NCI-H1105 treated with DMSO at 0.1 percent for 48 hours (cell line): ENCODE measurements around the gene CCSER2.
A peak's percentile ranks its signal among the peaks of the same experiment; 100 is the strongest.
"Not testable (repeated sequence)": the region's sequence is repeated elsewhere in the genome, so short reads cannot be mapped to it uniquely, and the experiment has no call there.

ENCODE experiments used
- DNase-seq: peaks from one replicate; lab custom pipeline; 2025; lab: John Stamatoyannopoulos, UW

The CCSER2 gene

DNA sequence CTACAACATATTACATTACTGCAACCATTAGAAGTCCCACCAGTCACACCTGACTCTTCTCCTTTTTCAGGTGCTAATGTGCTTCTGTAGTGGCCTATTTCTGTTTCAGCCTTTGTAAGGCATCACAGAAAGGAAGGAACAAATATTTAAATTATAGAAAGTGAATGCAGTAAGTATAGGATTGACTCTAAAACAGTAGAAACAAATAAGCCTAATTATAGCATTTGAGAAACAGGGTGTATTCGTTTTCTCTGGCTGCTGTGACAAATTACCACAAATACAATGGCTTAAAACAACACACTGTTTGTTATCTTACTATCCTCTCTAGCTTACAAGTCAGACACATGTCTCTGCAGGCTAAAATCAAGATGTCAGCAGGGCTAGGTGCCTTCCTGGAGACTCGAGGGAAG lies 69.4 kb downstream of the CCSER2 start:
- DNase-seq, result no peak

DNA sequence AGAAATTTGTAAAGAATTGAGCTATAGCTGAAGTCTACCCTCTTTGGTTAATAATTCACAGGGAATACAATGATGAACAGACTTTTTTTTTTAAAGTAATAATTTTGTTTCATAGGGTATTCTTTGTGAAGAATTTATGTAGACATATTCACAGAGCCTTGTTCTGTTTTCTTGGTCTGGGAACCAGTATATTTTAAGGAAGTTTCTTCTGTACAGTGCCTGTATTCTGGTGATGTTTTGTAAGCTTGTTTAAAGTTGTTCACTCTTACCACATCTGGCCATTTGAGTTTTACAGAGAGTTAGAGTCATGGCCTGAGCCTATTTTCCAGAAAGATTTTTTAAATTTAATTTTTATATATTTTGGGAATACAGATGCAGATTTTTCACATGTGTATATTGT lies 70.3 kb downstream of the CCSER2 start:
- DNase-seq, result no peak

DNA sequence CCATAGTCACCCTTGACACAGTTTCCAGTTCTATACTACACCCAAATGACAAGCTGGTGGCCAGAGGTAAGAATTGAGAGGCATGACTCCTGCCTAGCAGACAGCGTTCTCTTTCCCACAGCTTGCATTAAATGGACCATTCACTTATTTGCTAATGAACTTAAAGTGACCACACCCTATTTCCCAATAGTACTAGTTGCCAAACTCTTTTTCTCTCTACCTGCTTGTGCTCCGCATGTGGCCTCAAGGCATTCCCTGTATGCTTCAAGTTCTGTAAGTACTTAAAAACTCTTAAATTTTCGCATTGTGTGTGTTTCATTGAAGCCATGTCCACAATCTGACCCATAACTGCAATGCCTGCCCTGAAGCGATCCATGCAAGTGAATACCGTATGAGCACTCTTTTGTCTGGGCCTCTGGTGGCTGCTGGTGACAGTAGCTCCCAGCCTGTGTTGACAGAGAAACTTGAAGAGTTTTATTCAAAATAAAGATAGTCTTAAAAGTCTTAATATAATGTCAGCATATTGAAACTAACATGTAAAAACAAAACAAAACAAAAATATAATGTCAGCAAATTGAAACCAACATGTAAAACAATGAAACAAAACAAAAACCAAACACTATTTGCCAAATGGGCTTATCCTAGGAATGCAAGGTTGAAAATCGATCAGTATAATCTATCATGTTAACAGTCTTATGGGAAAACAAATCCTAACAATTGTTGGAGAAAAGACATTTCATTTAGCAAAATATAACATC lies 73.6 kb downstream of the CCSER2 start:
- no peak for DNase-seq

DNA sequence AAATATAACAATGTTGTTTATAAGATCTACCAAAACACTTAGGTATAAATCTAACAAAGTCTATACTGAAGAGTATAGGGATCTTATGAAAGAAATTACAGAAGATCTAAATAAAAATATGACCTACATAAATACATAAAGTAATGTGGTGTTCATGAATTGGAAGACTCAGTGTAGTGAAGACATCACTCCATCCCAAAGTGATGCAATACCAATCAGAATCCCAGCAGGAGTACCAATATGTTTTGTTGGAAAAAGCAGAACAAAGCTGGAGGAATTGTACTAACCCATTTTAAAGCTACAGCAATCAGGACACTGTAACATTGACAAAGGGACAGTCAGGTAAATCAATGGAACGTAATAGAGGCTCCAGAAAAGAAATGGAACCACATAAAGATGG lies 76.4 kb downstream of the CCSER2 start:
- DNase-seq, result no peak

DNA sequence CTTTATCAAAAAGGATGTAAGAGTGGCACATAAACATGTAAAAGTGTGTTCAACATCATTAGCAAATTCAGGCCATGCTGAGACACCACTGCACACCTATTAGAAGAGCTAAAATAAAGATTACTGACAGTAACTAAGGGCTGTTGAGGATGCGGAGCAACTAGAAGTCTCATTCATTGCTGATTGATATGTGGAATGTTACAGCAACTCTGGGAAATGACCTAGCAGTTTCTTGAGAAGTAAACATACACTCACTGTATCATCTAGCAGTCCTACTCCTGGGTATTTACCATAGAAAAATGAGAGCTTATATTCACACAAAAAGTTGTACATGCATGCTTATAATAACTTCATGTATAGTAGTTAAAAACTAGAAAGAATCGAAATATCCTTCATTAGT lies 77.3 kb downstream of the CCSER2 start:
- no peak for DNase-seq

DNA sequence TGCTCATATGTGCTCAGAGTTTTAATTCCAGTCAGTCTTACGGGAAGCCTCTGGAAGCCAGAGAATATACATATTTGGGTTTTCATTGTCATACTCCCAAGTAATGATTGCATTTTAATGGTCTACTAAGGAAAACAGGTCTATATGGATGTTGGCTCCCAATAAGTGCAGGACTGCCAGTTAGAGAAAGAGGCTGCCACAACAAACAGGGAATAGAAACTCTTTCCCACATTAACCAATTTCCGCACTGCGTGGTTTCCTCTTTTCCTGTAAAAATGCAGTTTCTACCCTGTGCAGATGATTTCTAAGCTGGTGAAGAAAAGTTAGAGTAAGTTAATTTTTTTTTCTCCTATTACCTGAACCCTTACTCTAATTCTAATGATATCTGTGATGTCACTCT lies 78.2 kb downstream of the CCSER2 start:
- no peak for DNase-seq

DNA sequence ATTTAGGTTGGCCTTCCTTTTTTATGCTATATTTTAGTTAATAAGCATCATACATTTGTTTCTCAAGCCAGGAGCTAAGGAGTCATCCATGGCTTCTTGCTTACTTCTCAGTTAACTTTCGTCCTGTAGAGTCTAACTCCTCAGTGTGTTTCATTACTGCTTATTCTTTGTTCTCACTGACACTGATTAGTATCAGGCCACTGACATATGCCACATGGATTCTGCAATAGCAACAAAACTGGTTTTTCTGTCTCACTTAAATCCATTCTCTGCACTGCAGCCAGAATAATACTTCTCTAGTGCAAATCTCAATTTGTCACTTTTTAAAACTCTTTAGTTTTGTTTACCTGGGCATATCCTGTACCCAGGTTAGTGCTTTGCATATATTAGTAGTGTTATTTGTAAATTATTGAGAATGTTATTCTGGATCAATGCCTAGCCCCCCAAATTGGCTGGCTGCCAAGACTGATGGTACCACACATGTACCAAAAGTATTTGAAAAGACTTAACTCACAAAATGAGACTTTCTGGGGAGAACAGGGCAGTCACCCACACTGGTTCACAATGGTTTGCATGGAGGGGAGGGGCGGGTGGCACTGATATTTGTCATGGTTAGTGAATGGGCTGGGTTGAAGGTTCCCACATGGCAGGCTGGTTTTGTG lies 79.1 kb downstream of the CCSER2 start:
- DNase-seq, result no peak

DNA sequence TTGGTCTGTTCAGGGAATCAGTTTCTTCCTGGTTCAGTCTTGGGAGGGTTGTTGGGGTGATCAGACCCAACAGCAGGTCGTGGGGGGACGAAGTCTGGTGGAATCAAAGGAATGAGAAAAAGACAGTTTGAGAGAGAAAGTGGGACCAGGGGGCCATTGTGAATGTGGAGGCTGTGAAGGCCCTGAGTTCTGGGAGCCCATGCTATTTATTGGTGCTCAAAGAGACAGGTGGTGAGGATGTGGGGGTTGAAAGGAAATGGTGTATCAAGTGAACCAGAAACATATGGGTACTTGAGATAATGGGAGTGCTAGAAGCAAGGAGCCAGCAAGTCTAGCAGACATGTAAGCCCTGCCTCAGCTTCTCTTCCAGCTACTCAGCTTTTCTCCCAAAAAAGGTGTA lies 84.1 kb downstream of the CCSER2 start:
- DNase-seq, result no peak

DNA sequence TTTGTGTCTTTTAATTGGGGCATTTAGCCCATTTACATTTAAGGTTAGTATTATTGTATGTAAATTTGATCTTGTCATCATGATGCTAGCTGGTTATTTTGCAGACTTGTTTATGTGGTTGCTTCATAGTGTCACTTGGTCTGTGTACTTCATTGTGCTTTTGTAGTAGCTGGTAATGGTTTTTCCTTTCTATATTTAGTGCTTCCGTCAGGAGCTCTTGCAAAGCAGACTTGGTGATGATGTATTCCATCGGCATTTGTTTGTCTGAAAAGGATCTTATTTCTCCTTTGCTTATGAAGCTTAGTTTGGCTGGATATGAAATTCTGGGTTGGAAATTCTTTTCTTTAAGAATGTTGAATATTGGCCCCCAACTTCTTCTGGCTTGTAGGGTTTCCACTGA lies 85.7 kb downstream of the CCSER2 start:
- DNase-seq, result not testable (repeated sequence)

DNA sequence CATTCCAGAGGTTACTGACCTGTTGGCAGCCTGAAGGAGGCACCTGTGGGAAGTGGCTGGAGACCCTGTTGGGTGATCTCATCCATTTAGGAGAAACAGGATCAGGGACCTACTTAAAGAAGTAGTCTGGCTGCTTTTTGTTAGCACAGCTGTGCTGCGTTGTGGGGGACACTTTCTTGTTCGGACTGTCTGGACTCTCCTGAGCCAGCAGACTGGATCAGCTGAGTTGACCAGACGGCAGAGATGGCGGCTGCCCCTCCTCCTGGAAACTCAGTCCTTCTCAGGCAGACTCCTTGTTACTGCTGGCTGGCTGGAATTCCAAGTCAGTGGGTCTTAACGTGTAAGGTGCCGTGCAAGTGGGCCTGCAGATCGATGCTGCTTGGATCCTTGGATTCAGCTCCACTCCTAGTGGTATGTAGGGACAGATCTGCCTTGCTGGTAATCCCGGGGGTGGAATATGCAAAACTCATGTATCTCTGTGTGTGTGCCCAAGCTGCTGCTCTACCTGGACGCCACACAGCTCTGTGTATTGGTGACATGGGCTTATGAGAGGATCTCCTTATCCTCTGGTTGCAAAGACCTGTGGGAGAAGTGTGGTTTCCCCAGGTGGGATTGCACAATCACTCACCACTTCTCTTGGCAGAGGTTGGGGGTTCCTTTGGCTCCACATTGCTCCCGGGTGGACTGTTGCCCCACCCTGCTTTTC lies 87.3 kb downstream of the CCSER2 start:
- no peak for DNase-seq

DNA sequence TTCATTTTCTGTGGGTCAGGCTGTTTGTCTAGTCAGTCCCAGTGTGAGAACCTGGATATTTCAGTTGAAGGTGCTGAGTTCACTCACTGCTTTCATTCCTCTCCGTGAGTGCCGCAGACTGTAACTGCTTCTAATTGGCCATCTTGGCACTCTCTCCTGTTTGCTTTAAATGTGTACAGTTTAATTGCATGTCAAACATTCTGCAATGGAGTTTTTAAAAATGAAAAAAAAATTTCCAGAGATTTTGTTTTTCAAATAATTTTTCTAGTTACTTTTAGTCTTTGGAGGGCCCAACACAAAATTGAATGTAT lies 87.8 kb downstream of the CCSER2 start:
- DNase-seq, result no peak

DNA sequence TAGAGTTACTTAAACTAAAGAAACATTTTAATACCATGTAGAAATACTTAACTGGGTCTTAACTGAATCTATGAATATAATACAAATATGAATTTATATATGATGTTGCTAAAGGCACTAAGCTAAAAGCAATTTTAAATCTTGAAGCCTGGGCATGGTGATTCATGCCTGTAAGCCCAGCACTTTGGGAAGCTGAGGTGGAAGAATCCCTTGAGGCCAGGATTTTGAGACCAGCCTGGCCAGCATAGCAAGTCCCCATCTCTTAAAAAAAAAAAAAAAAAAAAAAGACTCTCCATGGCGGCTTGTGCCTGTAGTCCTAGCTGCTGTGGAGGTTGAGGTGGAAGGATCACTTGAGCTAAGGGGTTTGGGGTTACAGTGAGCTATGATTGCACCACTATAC lies 95.3 kb downstream of the CCSER2 start:
- DNase-seq, result no peak

DNA sequence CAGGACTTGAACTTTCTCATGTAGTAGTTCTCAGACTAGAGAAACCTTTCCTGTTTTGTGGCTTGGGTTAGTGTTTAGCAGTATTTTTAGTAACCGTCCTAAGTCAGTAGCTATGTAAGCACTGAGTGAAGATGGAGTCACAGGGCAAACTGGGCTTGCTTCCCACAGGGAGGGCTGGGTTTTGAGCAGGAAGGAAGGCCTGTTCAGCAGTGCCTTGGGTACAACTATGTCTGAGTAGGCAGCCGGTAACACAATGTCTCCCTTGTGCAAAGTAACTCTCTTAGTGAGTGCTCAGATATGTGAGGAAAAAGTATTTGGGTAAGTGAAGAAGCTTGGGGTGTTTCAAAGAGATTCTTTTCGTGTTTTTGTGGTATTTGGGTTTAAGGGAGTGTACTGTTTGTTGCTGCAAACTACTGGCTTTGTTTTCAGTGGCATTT lies 96.4 kb downstream of the CCSER2 start:
- no peak for DNase-seq

DNA sequence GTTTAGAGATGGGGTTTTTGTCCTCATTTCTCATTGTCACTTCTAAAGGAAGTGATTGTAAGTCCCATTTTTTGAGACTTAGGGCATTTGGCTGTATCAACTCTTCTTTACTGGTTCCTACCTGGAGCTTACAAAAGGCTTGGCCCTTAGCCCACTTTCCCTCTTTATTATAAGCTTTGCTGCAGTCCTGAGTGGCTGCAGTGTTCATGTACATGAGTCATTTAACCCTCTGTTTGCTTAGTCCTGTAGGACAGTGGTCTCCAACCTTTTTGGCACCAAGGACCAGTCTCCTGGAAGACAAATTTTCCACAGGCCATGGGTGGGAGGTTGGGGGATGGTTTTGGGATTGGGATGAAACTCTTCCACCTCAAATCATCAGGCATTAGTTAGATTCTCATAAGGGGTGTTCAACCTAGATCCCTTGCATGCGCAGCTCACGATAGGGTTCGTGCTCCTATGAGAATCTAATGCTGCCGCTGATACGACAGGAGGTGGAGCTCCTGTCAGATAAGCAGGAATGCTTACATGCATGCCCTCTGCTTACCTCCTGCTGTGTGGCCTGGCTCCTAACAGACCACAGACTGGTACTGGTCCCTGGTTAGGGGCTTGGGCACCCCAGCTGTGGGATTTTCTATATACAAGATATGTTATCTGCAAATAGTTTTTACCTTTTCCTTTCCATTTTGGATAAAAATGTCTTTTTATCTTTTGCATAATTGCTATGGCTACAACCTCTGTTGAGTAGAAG lies 99.7 kb downstream of the CCSER2 start:
- DNase-seq, result no peak

DNA sequence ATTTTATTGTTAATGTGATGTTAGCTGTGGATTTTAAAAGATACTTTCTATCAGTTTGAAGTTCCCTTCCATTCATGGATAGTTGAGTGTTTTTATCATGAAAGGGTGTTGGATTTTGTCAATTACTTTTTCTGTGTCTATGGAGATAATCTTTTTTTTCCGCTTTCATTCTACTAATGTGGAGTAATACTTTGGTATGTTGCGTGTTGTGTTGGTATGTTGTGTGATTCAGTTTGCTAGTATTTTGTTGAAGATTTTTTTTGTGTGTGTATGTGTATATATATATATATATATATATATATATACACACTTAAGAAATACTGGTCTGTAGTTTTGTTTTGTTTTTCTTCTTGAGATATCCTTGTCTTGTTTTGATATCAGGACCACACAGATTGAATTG lies 100.3 kb downstream of the CCSER2 start:
- DNase-seq, result no peak

DNA sequence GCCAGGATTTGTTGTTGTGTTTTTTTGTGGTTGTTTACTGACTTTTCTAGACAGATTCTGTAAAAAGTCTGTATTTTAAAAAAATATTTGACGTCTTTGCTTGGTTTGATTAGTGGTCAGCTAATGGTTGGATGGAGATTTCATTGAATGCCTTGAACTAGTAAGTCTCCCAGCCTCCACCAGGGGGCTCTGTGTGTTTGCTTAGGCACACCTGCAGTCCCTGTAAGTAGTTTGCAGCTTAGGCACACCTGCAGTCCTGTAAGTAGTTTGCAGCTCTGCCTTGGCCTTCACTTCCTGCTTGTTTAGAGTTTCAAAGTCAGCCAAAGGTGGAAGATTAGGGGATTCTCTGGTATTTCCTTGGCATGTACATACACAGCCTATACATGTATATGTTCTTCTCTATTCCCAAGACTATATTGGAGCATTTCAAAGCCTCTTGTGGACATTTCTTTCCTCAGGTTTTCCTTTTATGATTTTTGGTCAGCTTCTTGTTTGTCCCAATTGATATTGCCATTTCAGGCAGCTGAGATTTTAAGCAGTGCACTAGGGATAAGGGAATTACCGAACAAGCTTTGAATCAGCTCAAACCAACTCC lies 101.6 kb downstream of the CCSER2 start:
- DNase-seq, result peak; percentile 33

DNA sequence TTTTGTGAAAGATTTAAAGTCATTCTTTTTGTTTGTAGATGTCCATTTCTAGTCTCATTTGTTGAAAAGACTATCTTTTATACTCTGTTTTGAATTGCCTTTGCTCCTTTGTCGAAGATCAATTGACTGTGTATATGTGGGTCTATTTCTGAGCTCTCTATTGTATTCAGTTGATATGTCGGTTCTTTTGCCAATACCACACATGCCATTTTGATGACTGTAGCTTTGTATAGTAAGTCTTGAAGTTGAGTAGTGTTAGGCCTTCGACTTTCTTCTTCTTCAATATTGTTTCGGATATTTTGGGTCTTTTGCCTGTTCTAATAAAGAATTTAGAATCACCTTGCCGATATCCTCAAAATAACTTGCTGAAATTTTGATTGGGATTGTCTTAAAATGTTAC lies 104.5 kb downstream of the CCSER2 start:
- DNase-seq, result no peak

DNA sequence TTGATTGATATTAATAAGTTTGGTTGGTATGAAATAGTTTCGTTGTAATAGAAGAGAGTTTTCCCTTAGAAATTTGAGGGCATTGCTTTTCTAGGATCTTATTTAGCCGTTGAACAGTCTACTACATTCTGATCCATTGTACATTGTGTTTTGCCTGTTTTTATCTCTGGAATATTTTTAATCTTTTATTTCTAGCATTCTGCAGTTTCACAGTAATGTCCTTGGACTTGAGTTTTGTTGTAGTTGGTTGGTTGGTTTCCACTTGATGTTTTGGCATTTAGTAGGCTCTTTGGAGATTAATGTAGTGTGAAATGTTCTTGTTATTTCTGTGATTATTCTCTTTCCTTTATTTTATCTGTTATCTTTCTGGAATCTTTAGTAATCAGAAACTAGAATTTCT lies 112.4 kb downstream of the CCSER2 start:
- DNase-seq, result no peak

DNA sequence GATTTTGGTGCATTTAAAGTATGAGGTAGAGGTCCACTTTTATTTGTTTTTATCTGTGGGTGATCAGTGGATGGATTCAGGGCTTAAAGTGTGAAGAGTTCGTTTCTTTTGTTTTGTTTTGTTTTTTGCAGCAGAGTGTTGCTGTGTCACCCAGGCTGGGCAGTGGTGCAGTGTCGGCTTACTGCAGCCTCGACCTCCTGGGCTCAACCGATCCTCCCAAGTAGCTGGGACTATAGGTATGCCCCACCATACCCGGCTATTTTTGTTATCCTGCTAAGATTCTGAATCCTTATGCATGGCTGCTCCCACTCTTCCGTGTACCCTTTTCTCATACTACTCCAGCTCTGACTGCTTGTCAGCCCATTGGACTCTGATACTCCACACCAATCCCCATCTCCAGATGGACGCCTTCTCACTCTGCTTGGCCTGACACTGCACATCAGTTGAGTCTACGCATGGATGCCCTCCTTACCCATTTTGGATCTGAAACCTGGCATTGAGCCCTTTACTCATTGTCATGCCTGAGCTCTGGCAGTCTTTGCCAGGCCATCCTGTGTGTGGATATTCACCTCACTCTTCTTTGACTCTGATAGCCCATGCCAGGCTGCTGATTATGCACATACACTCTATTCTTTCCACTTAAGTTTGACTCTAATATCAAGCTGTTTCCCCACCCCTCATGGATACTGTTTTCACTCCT lies 119.5 kb downstream of the CCSER2 start:
- DNase-seq, result no peak

DNA sequence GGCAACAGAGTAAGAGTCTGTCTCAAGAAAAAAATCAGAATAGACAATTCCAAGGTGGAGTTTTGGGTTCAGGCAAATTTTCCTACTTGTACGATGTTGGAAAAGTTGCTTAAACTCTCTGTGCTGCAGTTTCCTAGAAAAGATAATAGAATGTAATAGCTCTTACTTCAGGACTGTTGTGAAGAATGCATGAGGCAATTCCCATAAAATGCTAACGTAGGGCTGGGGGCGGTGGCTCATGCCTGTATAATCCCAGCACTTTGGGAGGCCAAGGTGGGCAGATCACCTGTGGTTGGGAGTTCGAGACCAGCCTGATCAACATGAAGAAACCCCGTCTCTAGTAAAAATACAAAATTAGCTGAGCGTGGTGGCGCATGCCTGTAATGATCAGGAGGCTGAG lies 121.0 kb downstream of the CCSER2 start:
- DNase-seq, result not testable (repeated sequence)

DNA sequence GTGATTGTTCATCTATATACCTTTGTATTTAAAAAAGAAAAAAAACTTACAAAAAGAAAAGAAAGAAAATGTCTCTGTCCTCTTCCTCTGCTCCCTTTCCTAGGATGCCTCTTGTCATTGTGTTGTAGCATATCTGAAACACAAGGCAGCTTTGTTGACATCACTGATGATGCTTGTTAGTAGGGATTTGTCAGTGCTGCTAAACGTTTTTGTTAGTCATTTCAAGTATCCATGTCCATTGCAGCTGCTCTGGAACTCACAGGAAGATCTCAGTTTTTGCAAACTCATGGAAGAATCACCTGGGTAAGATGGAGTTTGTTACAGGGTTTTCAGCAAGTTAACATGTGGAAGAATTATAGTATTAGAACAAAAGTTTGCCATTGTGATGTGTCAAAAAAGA lies 123.6 kb downstream of the CCSER2 start:
- no peak for DNase-seq

DNA sequence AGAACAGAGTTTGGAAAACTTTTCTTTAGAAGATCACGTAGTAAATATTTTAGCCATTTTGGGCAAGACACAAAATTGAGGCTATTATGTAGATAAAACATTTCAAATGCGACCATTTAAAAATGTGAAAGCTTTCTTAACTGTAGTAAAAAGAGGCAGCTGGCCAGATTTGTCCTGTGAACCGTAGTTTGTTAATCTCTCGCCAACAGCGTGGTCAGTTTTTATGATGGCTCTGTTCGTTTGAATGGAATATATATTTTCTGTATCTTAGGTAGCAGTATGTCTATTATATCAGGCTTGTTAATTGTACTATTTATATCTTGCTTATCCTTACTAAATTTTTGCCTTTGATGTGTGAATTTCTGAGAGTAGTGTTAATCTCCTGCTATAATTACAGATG lies 124.9 kb downstream of the CCSER2 start:
- no peak for DNase-seq
